Midbrain (tissue), 1 donor: Measurements from ENCODE around the gene SNRNP25.
A peak's percentile ranks its signal among the peaks of the same experiment; 100 is the strongest.

Experiments
- DNase-seq: peaks from one replicate; lab custom pipeline; 2025; lab: John Stamatoyannopoulos, UW

Gene SNRNP25

DNA sequence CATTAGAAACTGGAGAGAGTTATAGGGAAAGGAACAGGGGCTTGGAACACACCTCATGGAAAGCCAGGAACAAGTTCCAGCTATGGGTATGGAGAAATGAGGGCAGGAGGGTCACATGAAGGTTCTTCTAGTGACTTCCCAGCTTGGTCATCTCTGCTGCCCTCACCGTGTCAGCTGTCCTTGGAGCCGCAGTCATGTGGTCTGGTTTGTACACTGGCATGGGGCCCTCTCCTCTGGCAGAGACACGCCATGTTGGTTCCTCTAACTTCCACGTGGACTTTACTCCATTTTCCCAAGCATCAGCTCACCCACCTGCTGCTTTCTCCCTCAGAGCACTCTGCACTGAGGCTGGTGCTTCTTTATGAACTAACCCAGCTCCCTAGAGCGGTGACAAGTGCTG, 50.7 kb downstream of the SNRNP25 start:
- DNase-seq: no peak

DNA sequence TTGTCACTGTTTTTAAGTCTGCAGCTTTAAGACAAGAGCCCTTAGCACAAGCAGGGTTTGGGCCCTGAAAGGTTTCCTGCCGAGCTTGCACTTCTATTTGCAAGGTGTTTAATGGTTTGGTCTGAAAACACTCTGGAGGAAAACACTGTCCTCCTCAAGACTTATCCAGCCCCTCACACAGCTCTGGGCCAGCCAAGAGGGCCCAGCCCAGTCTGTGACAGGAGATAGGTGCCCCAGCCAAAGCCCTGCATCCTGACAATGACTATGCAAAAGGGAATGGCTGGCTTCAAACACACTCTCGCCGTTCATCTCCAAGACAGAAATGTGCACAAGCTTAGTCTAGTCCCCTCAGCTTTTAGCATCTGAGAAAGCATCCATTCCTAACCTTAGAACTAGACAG, 51.3 kb downstream of the SNRNP25 start:
- DNase-seq: no peak

DNA sequence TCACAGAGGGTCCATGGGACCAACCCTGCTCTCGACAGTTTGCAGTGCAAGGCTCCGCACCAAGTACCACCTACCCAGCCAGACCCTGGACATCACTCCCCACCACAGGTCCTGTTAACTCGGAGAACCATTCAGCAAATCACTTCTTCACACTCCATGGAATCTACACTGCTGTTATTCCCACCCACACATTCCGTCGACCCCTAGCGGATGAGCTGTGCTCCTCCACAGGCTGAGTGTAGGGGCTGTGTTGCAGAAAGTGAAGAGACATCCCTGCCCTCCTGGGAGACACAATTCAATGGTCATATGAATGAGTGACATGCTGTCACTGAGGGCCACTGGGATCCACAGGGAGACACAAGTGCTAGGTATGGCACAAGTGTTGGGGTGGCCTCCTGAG, 51.9 kb downstream of the SNRNP25 start:
- DNase-seq: no peak

DNA sequence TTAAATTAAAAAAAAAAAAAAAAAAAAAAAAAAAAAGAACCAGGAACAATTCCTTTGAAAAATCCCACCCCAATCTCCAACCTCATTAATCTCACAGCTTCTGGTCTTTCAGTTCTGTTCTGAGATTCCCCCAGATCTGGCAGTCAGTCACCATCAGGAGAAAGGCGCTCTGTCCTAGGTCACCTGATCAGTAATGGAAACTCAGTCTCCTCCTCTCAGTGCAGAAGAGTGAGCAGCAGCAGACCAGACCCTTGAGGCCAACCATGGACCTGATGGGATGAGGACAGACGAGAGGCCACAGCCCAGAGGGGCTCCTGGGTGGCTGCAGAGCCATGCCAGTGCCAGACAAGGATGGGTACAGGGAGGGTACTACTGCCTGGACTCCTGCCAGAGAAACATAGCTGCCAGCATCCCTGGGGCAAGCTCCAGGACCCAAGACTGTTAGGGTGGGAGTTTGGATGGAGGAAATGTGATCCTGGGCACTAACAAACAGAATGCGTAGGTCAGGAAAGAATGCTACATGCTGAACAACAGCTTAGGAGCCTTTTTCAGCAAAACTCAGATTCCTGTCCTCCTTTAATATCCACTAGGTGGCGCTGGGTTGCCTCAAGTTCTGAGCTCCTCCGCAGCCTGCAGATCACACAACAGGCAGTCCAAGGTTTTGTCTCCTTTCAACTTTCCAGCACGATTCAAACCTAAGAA, 53.1 kb downstream of the SNRNP25 start:
- DNase-seq: peak; percentile 83
